Stimulated activated CD8-positive, alpha-beta memory T cell treated with anti-CD3 and anti-CD28 coated beads, Interleukin-4, amount 100 ng/mL, for 1 hour (primary cell): ENCODE data around the gene FAM131B.
"Not testable (repeated sequence)": the region's sequence is repeated elsewhere in the genome, so short reads cannot be mapped to it uniquely, and the experiment has no call there.

ENCODE experiments used
- DNase-seq, 2 donors: peaks; one replicate each; pipeline ENCODE4 v3.0.0-alpha.2; 2020; ENCODE audit warnings: low read depth in 2 of 2, low spot score in 1 of 2

Gene FAM131B

GRCh38 chr7:143362131-143363015 is at the start of gene FAM131B:
Gene FAM131B (minus strand): TSS chr7:143362713. CDS start chr7:143362603, 110 bp downstream.
- no peak for DNase-seq

- DNase-seq, result no peak
These were observed 49.6 kb upstream of the FAM131B start for GRCh38 chr7:143411976-143412708.

- no peak for DNase-seq
These were observed 48.0 kb upstream of the FAM131B start for GRCh38 chr7:143410521-143411004.

GRCh38 chr7:143408686-143409561 is 46.4 kb upstream of the FAM131B start, which contains the start of gene EPHA1:
Gene EPHA1 (minus strand): TSS chr7:143408856. CDS start chr7:143408805, 51 bp downstream.
- peak in 1 of 2 donors; percentile 17 for DNase-seq

- no peak for DNase-seq
These were observed 45.8 kb upstream of the FAM131B start for GRCh38 chr7:143408252-143408685.

- peak in 1 of 2 donors; percentile 17 for DNase-seq
These were observed 45.1 kb upstream of the FAM131B start for GRCh38 chr7:143407287-143408251.

- no peak for DNase-seq
These were observed 43.5 kb upstream of the FAM131B start for GRCh38 chr7:143406002-143406357.

GRCh38 chr7:143405173-143406001 is 42.9 kb upstream of the FAM131B start:
- no peak for DNase-seq

GRCh38 chr7:143402233-143402632 is 39.7 kb upstream of the FAM131B start:
- not testable (repeated sequence) for DNase-seq

GRCh38 chr7:143401265-143401664 is 38.8 kb upstream of the FAM131B start:
- DNase-seq, result no peak

GRCh38 chr7:143399642-143400041 is 37.1 kb upstream of the FAM131B start:
- no peak for DNase-seq

- no peak for DNase-seq
These were observed 36.6 kb upstream of the FAM131B start for GRCh38 chr7:143399151-143399550.

GRCh38 chr7:143398616-143399015 is 36.1 kb upstream of the FAM131B start:
- no peak for DNase-seq

GRCh38 chr7:143397710-143398530 is 35.4 kb upstream of the FAM131B start:
- no peak for DNase-seq

GRCh38 chr7:143396625-143397556 is 34.4 kb upstream of the FAM131B start:
- no peak for DNase-seq

GRCh38 chr7:143396182-143396581 is 33.7 kb upstream of the FAM131B start:
- DNase-seq, result no peak
